IPS DF 19.7 (cell line): ENCODE results near the gene WDR13.
"Not testable (repeated sequence)": the region's sequence is repeated elsewhere in the genome, so short reads cannot be mapped to it uniquely, and the experiment has no call there.

ENCODE experiments used
- DNase-seq: peaks from one replicate; pipeline ENCODE4 v3.0.0-alpha.2; 2013; ENCODE audit warnings: low read depth, low spot score

Gene WDR13

GRCh38 chrX:48654746-48655145 lies 57.5 kb downstream of the WDR13 start:
- DNase-seq = not testable (repeated sequence)
